Measurements from ENCODE around the gene GCNT4.

DNA sequence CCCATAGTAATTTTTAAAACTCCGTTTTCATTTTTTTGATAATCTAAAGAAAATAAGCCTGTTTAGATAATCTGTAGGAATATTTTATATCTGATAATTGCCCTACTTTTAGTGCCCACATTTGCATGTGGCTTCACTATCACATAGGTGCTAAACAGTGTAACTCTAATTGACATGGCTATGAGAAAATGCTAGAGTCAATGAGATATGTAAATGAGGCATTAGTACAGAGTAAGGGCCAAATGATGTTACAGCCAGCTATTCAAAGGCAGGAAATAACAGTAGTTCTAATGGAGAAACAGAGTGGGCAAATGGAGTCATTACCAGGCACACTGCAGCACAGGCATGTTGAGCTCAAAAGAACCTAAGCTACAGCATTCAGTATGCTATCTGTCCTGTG lies 37.3 kb upstream of the GCNT4 start:
- TF ChIP-seq CTCF (conservative IDR thresholded peaks at IDR 0.05 in 1 of 2, IDR thresholded peaks at IDR 0.05 in 1 of 2; ENCODE audit: low read depth in 1 of 2, low read length in 2 of 2) (no peak), EZH2 (IDR thresholded peaks at IDR 0.05; ENCODE audit: low read length, missing control alignments) (no peak)
